H1 (cell line): Measurements from ENCODE around the gene NT5C. TPM values are rescaled to one million over a fixed set of nuclear protein-coding genes. Genes with fewer than 3 reads are reported as not detected.

ENCODE experiments used
- CTCF ChIA-PET: fragments of 300-600 bp; sonication (Branson Sonifier 250); formaldehyde crosslinking; loops from one replicate; lab custom pipeline; 2021; ENCODE audit not compliant: partially characterized antibody; lab: Charles Lee
- POLR2A ChIA-PET: fragments of 300-600 bp; sonication (Branson Sonifier 250); formaldehyde crosslinking; loops from one replicate; lab custom pipeline; 2021; ENCODE audit warnings: inconsistent platforms; ENCODE audit not compliant: partially characterized antibody; lab: Charles Lee
- DNase-seq, 2 experiments: peaks; one replicate each; pipeline versions ENCODE4 v3.0.0 to v3.0.0-alpha.2; 2010 to 2022; ENCODE audit warnings: low spot score in 2 of 2, low read depth in 1 of 2, mixed read lengths in 1 of 2
- FAIRE-seq: peaks from 2 replicates; lab custom pipeline; 2011; peaks lifted over from hg19 to GRCh38; lab: Jason Lieb, UNC
- H2AFZ ChIP-seq: 2 replicates; pipeline ENCODE4 v1.8.1; 2012; ENCODE audit warnings: low read length, inconsistent platforms
- H2AK5ac ChIP-seq: 2 replicates; pipeline ENCODE4 v1.6.1; 2013; ENCODE audit warnings: low read depth, low read length
- H2BK120ac ChIP-seq: replicated peaks from 2 replicates; pipeline ENCODE3; 2013; ENCODE audit warnings: low read depth, low read length, inconsistent platforms
- H2BK12ac ChIP-seq: 2 replicates; pipeline ENCODE4 v1.6.1; 2013; ENCODE audit warnings: low read depth, low read length
- H2BK15ac ChIP-seq: 2 replicates; pipeline ENCODE4 v1.6.1; 2013; ENCODE audit warnings: low read length
- H2BK20ac ChIP-seq: 2 replicates; pipeline ENCODE4 v1.6.1; 2013; ENCODE audit warnings: low read length
- H2BK5ac ChIP-seq: 2 replicates; pipeline ENCODE4 v1.6.1; 2013; ENCODE audit warnings: low read depth, low read length
- H3K14ac ChIP-seq: 2 replicates; pipeline ENCODE4 v1.6.1; 2013; ENCODE audit warnings: inconsistent platforms; ENCODE audit not compliant: insufficient read length
- H3K18ac ChIP-seq: 2 replicates; pipeline ENCODE4 v1.6.1; 2013; ENCODE audit warnings: low read length; ENCODE audit errors: extremely low read depth
- H3K23ac ChIP-seq: 2 replicates; pipeline ENCODE4 v1.6.1; 2013; ENCODE audit warnings: inconsistent platforms; ENCODE audit not compliant: insufficient read length
- H3K23me2 ChIP-seq: 2 replicates; pipeline ENCODE4 v1.6.1; 2013; ENCODE audit warnings: low read depth, low read length
- H3K27ac ChIP-seq: 2 replicates; pipeline ENCODE4 v1.6.1; 2011; ENCODE audit warnings: low read depth, low read length, inconsistent platforms
- H3K27me3 ChIP-seq, 4 experiments: replicated peaks in 1 of 4; 1 replicate in 1 of 4; 2 replicates in 3 of 4; pipeline versions ENCODE4 v1.6.1 to v1.8.1; 2011 to 2013; ENCODE audit warnings: low read length in 3 of 4, mild to moderate bottlenecking in 3 of 4, inconsistent platforms in 2 of 4, mixed read lengths in 2 of 4, moderate library complexity in 1 of 4; ENCODE audit not compliant: control insufficient read depth in 3 of 4, insufficient read depth in 3 of 4; ENCODE audit errors: extremely low read depth in 1 of 4
- H3K36me3 ChIP-seq, 4 experiments: 2 replicates each; pipeline versions ENCODE4 v1.6.1 to v1.8.1; 2011 to 2013; ENCODE audit warnings: mild to moderate bottlenecking in 4 of 4, low read length in 3 of 4, moderate library complexity in 2 of 4, control low read depth in 1 of 4, inconsistent platforms in 1 of 4; ENCODE audit not compliant: insufficient read depth in 4 of 4, control insufficient read depth in 2 of 4
- H3K4ac ChIP-seq: replicated peaks from 2 replicates; pipeline ENCODE3; 2013; ENCODE audit warnings: low read length, low read depth, mixed read lengths, inconsistent platforms; ENCODE audit not compliant: insufficient read length
- H3K4me1 ChIP-seq, 4 experiments: replicated peaks in 1 of 4; 1 replicate in 1 of 4; 2 replicates in 3 of 4; pipeline versions ENCODE4 v1.6.1 to v1.8.1; 2011 to 2013; ENCODE audit warnings: low read length in 3 of 4, inconsistent platforms in 2 of 4, mixed read lengths in 1 of 4; ENCODE audit not compliant: insufficient read depth in 4 of 4, control insufficient read depth in 3 of 4
- H3K4me2 ChIP-seq, 2 experiments: 2 replicates each; pipeline versions ENCODE4 v1.6.1 to v1.8.1; 2011 to 2013; ENCODE audit warnings: low read depth in 2 of 2, low read length in 2 of 2, control low read depth in 1 of 2, inconsistent platforms in 1 of 2, mild to moderate bottlenecking in 1 of 2; ENCODE audit not compliant: insufficient read depth in 1 of 2
- H3K4me3 ChIP-seq, 4 experiments: fragments of 200-600, 300-600 bp in 1 of 4; sonication (generic), shearing (Covaris generic), sonication (Bioruptor Twin) in 1 of 4; 2 replicates each; pipeline versions ENCODE4 v1.5.1 to v1.8.1; 2011 to 2016; ENCODE audit warnings: low read length in 4 of 4, low read depth in 3 of 4, control low read depth in 2 of 4, inconsistent platforms in 2 of 4, mild to moderate bottlenecking in 2 of 4, mixed read lengths in 1 of 4, moderate library complexity in 1 of 4; ENCODE audit not compliant: insufficient read depth in 2 of 4; ENCODE audit errors: extremely low read depth in 1 of 4
- H3K56ac ChIP-seq: replicated peaks from 2 replicates; pipeline ENCODE3; 2013; ENCODE audit warnings: low read depth, mild to moderate bottlenecking, mixed read lengths, low read length, inconsistent platforms; ENCODE audit not compliant: insufficient read length
- H3K79me1 ChIP-seq: 2 replicates; pipeline ENCODE4 v1.6.1; 2013; ENCODE audit warnings: low read depth, low read length, control low read depth
- H3K79me2 ChIP-seq, 2 experiments: 2 replicates each; pipeline versions ENCODE4 v1.6.1 to v1.8.1; 2012 to 2013; ENCODE audit warnings: low read length in 2 of 2, mild to moderate bottlenecking in 2 of 2, inconsistent platforms in 1 of 2; ENCODE audit not compliant: insufficient read depth in 2 of 2, control insufficient read depth in 1 of 2
- H3K9ac ChIP-seq, 4 experiments: replicated peaks in 1 of 4; 1 replicate in 1 of 4; 2 replicates in 3 of 4; pipeline versions ENCODE4 v1.6.1 to v1.8.1; 2011 to 2013; ENCODE audit warnings: low read depth in 3 of 4, low read length in 3 of 4, control low read depth in 2 of 4, mild to moderate bottlenecking in 2 of 4, moderate library complexity in 2 of 4, inconsistent platforms in 1 of 4; ENCODE audit errors: extremely low read depth in 1 of 4
- H3K9me3 ChIP-seq, 2 experiments: 2 replicates each; pipeline versions ENCODE4 v1.6.1 to v1.8.1; 2012 to 2013; ENCODE audit warnings: mild to moderate bottlenecking in 2 of 2, moderate library complexity in 2 of 2, control low read depth in 1 of 2, inconsistent platforms in 1 of 2, low read depth in 1 of 2, low read length in 1 of 2, mixed read lengths in 1 of 2; ENCODE audit not compliant: insufficient read depth in 2 of 2
- H4K20me1 ChIP-seq, 2 experiments: replicated peaks in 1 of 2; 2 replicates each; pipeline versions ENCODE3 to v1.8.1; 2011 to 2013; ENCODE audit warnings: inconsistent platforms in 2 of 2, low read length in 2 of 2, mild to moderate bottlenecking in 1 of 2; ENCODE audit not compliant: insufficient read depth in 2 of 2, control insufficient read depth in 1 of 2
- H4K5ac ChIP-seq: 2 replicates; pipeline ENCODE4 v1.6.1; 2013; ENCODE audit warnings: low read length, low read depth, mixed read lengths, inconsistent platforms; ENCODE audit not compliant: insufficient read length
- H4K8ac ChIP-seq: 2 replicates; pipeline ENCODE4 v1.8.0; 2013; ENCODE audit warnings: mild to moderate bottlenecking, moderate library complexity, low read length, inconsistent platforms; ENCODE audit not compliant: insufficient read depth; ENCODE audit errors: extremely low read depth
- H4K91ac ChIP-seq: replicated peaks from 2 replicates; pipeline ENCODE3; 2013; ENCODE audit warnings: low read length, mixed read lengths, inconsistent platforms; ENCODE audit not compliant: insufficient read length
- ASH2L ChIP-seq: fragments of 200-600, 300-600 bp; sonication (generic); IDR thresholded peaks from one replicate; pipeline ENCODE4 v1.7.1; 2017; ENCODE audit warnings: low read length
- CBX5 ChIP-seq: fragments of 300-800, 300-1000 bp; sonication (generic); IDR thresholded peaks from 2 replicates; pipeline ENCODE4 v1.7.1; 2016; ENCODE audit warnings: antibody characterized with exemption, low read length, low read depth
- CHD1 ChIP-seq: IDR thresholded peaks from 2 replicates; pipeline ENCODE4 v1.6.1; 2012; ENCODE audit warnings: low read depth, low read length, improper control_type of control experiment
- CTCF ChIP-seq, 3 experiments: IDR thresholded peaks; 1 replicate in 2 of 3; 2 replicates in 1 of 3; pipeline versions ENCODE4 v1.5.1 to v1.6.1; 2011; ENCODE audit warnings: low read length in 3 of 3, mild to moderate bottlenecking in 3 of 3, inconsistent platforms in 2 of 3, low read depth in 1 of 3, moderate library complexity in 1 of 3; ENCODE audit not compliant: insufficient read depth in 1 of 3; ENCODE audit errors: control extremely low read depth in 1 of 3
- FOSL1 ChIP-seq: IDR thresholded peaks from 2 replicates; pipeline ENCODE4 v1.6.1; 2011; ENCODE audit warnings: mild to moderate bottlenecking, low read depth, low read length, moderate library complexity; ENCODE audit not compliant: insufficient read depth
- GTF2F1 ChIP-seq: IDR thresholded peaks from 2 replicates; pipeline ENCODE4 v1.6.1; 2012; ENCODE audit warnings: low read depth, low read length, improper control_type of control experiment, borderline replicate concordance
- PHF8 ChIP-seq: fragments of 200-600 bp; sonication (generic); conservative IDR thresholded peaks from 2 replicates; pipeline ENCODE4 v1.7.1; 2012; ENCODE audit warnings: low read depth, mild to moderate bottlenecking, inconsistent platforms, low read length, moderate library complexity
- RBBP5 ChIP-seq: IDR thresholded peaks from 2 replicates; pipeline ENCODE4 v1.7.1; 2012; ENCODE audit warnings: low read depth, mild to moderate bottlenecking, inconsistent platforms, low read length, moderate library complexity, borderline replicate concordance
- RXRA ChIP-seq: IDR thresholded peaks from 2 replicates; pipeline ENCODE4 v1.6.1; 2011; ENCODE audit warnings: low read depth, mild to moderate bottlenecking, low read length, moderate library complexity; ENCODE audit not compliant: insufficient read depth
- TBP ChIP-seq: IDR thresholded peaks from 2 replicates; pipeline ENCODE4 v1.6.1; 2011; ENCODE audit warnings: low read depth, low read length, improper control_type of control experiment
- WGBS, 2 experiments: shearing (Covaris generic) in 1 of 2; methylation state at CpG; one replicate each; pipeline versions ENCODE4 v1.1.6 to v1.1.7; 2013 to 2015; ENCODE audit warnings: low lambda C conversion rate in 2 of 2, mixed read lengths in 2 of 2, inconsistent platforms in 1 of 2, low coverage in 1 of 2, missing lambda C conversion rate in 1 of 2; ENCODE audit not compliant: insufficient replicate concordance in 2 of 2, insufficient coverage in 1 of 2, insufficient read length in 1 of 2; ENCODE audit errors: extremely low coverage in 1 of 2, missing lambda C conversion rate in 1 of 2; 5-methylcytosine and 5-hydroxymethylcytosine counted together
- polyA plus RNA-seq, 7 experiments: library from polyadenylated mRNA; depleted of rRNA in 3 of 7; stranded (reverse) in 5 of 7; unstranded in 2 of 7; fragments of >200 nt in 5 of 7; fragments of 200-250 nt in 2 of 7; gene quantifications; 1 replicate in 5 of 7; 2 replicates in 1 of 7; 4 replicates in 1 of 7; pipeline versions ENCODE4 v1.2.1 to v1.2.3, GENCODE V29; 2011 to 2013; ENCODE audit warnings: missing spikeins in 2 of 7, mixed read lengths in 2 of 7
- total RNA-seq: library from RNA; stranded (reverse); fragmentation: NEBNext Ultra II Directional; extraction: Animal tissue kit (Norgen Biotek cat#: 25700); gene quantifications from 2 replicates; pipeline ENCODE4 v1.2.1, GENCODE V29; 2021

Gene NT5C
- total and polyA plus RNA-seq, 2 of the 8 experiments (the other 6 are each of a cell fraction or from before 2014, with no cell fraction given): 52.1 to 66.4 TPM

- Histone ChIP-seq H3K27ac (no peak overlapping the region), H4K5ac (no peak overlapping the region), H3K9me3 (no peaks in the 10 kb centered on the region), H4K20me1 (no peaks in the 10 kb centered on the region), H3K4me1 (peaks cover 0 to 2% (median under 1%) of the 10 kb centered on the region in 4 experiments; a peak in 3 of 7 replicates), H3K23ac (no peak overlapping the region), H3K18ac (no peak overlapping the region; the same call in 1 of the 2 replicates), H2BK120ac (no peak overlapping the region), H3K36me3 (no peaks in the 10 kb centered on the region; a peak in 1 of 8 replicates), H3K23me2 (peaks cover 12% of the 10 kb centered on the region; the same call in 1 of the 2 replicates), H2BK20ac (no peak overlapping the region), H3K14ac (no peak overlapping the region), H3K79me2 (0 out of 4 replicates have a peak, but pooled peaks cover 0 to 3% of the 10 kb centered on the region in 2 experiments), H3K9ac (peak overlapping the region in 2 of 4 experiments; percentile 6 to 39; a peak in 2 of 7 replicates), H2AFZ (peak overlapping the region; percentile 56), H3K4me2 (peak overlapping the region; percentile 82 to 98), H3K4ac (no peak overlapping the region), H3K79me1 (peaks cover 5% of the 10 kb centered on the region; the same call in 1 of the 2 replicates), H3K27me3 (no peaks in the 10 kb centered on the region), H2AK5ac (no peak overlapping the region), H3K4me3 (peak overlapping the region; percentile 49 to 78 (median 75)), H3K56ac (no peak overlapping the region), H2BK5ac (no peak overlapping the region), H4K8ac (peak overlapping the region; percentile 71; the same call in 1 of the 2 replicates), H2BK15ac (no peak overlapping the region), H2BK12ac (no peak overlapping the region), H4K91ac (no peak overlapping the region)
- POLR2A ChIA-PET: interaction anchor here (0.6 to 1.8 kb wide), 13 partner anchors 12 to 152 kb away, joined by 3 to 8 read pairs (median 4); partner anchors contain the start of genes GGA3, JPT1 and MRPS7
- TF ChIP-seq CHD1 (no peak), CTCF (IDR thresholded peaks at IDR 0.05; ENCODE audit: control extremely low read depth in 1 of 3, insufficient read depth in 1 of 3, low read depth in 1 of 3, low read length in 3 of 3) (no peak), FOSL1 (no peak), GTF2F1 (no peak), ASH2L (no peak), PHF8 (no peak), CBX5 (no peak), RBBP5 (no peak), TBP (no peak), RXRA (no peak)
- CTCF ChIA-PET: interaction anchor here (1.1 to 9.6 kb wide), 5 partner anchors 18 to 148 kb away, joined by 3 to 239 read pairs (median 3); partner anchors contain the start of gene NT5C
- 18% methylated on average over 22 of the region's 22 CpGs; no CpG with 5 or more reads in 1 of the 2 experiments for WGBS, 2 experiments
- DNase-seq (no peak), FAIRE-seq (no peak)
Observed at GRCh38 chr17:75109046-75109406, 22.5 kb downstream of the NT5C start.
